HG02870 (cell line): ENCODE results near the gene TLR3.
"Not testable (repeated sequence)": the region's sequence is repeated elsewhere in the genome, so short reads cannot be mapped to it uniquely, and the experiment has no call there.

Experiments used
- ATAC-seq: cut with Tn5 transposase; IDR thresholded peaks from one replicate; pipeline ENCODE4 v1.9.1; 2021; ENCODE audit warnings: mild to moderate bottlenecking, moderate library complexity; ENCODE audit not compliant: unreplicated experiment

TLR3 gene

DNA sequence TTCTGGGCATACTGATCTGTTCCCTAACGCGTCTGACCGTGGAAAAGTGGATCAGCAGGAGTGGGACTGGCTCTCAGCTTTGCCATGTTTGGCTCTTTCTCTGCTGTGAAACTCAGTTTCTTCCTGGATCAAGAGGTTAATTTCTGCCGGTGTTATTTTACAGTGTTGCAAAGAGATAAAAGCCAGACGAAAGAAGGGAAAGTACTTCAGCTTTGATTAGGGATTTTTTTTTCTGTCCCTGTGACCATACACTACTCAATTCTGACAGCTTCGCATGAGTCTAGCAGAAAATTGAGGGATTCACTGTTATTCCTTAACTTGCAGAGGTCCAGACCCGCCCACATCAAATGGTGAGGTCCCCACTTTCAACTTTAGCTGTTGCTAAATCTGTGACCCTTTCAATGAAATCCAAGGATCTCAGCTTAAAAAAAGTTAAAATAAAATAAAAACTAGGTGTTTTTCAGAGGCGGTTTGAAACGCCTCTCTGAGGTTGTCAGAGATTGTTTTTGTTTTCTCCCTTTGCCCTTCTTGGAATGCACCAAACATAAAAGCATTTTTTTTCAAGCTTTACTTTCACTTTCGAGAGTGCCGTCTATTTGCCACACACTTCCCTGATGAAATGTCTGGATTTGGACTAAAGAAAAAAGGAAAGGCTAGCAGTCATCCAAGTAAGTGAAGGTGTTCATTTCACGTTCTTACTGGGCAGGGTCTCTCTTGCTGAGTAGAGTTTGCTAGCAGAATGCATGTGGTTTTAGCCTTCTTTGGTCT lies at the start of gene TLR3:
TSS of gene TLR3 (plus strand) at position 576 of the 768 bp plus-strand sequence. CDS start 7,464 bp downstream, outside the sequence.
- ATAC-seq = no peak

DNA sequence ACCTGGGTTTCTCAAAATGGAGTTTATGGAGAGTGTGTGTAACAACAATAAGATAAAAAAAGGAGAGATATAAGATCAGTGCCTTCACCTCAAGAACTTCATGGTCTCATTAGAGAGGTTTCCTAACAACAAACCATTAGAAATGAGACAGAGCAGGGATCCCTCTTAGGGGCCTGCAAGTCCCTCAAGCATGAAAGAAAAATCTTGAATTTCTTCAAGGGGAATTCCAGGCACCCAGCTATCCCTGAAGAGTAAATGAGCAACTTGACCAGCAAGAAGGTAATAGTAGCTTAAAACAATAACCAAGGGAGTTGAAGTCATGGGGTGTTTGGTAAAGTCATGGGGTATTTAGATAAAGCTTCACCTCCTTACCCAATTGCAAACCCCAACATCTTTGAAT lies 49.7 kb upstream of the TLR3 start:
- no peak for ATAC-seq

DNA sequence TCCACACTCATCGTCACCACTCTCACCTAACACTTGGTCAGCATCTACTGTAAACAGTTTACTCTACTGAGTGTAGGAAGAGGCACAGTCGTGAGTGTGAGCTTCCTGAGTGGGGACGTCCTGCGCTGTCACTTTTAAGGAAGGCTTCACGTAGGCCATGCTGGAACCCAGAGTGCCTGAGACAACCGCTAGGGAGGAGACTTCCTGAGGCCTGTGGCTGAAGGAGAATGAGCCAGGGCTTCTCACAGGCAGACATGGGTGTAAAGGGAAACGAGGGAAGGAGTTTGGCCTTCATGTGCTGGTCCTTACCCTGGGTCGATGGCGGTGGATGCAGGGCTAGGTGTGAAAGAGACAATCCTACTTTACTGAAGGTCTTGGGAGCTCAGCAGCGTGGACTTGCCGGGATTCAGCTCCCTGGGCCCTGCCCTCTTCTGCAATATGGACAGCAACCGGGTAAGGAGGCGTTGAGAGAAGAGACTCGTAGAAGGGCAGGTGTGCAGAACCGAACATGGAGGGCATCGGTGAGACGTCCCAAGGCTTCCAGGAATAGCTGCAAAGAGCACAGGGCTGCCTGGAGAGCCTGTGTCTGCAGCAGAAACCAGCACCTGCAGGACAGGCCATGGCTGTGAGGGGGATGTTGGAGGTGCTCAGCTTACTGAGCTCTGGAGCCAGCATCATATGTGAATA lies 48.7 kb upstream of the TLR3 start:
- ATAC-seq = no peak

DNA sequence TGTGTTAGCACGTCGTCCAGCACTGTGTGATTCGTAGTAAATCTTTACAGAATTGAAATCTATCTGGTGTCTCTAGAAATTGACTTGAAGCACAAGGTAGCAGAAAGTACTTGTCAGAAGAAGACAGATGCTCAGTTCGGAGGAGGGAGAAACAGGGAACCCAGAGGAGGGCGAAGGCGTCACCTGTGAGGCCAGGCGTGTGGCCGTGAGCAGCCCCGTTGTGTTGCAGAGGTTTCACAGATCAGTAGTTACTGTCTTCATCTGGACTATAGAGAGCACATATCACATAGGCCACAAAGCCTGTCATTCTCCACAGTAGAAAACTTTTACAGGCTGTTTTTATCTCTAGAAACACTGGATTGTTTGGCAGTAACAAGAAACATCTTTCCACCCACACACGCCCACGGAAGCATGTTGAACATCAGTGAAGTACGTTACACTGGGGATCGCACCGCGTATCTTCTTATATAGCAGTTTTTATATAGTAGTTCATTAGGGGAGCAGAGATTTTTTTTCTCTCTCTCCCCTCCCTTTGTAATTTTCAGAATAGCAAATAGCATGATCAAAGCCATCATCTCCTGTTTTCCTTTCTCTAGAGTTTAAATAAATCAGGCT lies 48.1 kb upstream of the TLR3 start:
- no peak for ATAC-seq

DNA sequence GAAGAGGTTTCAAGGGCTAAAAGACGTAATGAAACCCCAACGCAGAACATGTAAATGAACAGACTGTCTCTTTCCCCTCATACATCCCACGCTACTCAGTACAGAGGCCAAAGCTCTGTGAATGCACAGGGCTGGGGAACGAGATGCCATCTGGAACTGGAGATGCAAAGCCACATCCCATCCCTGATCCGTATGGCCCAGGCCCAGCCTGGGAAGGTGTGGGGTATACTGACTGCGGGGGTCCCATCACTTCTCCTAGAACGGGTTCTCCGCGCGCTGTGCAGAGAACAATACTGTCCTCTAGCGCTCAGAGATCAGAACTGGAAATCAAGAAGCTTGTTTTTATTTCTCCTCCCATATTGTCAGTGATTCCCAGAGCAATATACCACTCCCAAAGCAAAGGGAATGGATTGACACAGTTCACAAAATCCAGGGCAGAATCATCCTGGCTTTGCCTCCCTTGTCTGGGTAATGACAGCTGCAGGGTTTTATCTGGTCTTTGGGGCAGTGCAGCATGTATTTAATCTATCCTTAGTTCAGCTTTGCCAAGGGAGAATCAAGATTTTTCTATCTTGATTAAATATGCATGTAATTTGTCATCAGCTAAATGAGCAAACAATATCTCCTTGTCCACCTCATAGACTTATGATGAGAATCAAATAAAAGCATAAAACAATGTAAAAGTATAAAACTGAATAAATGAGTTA lies 47.3 kb upstream of the TLR3 start:
- ATAC-seq = no peak

DNA sequence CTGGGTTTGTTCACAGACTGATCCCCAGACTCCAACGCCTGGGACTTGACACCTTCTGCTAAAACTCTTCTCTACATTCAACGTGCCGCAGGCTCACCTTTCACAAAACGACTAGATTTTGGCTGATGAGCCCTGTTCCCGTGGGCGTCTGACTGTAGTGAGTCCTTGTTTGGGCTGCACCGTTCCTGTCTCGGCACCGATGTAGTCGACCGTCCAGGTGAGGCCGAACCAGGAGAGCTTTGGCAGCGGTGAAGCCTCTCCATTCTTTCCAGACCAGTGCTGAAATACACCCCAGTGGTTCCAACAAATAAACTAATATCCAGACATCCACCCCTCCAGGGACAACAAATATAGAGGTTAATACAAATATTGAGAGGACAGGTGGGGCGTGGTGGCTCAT lies 45.0 kb upstream of the TLR3 start:
- ATAC-seq = no peak

DNA sequence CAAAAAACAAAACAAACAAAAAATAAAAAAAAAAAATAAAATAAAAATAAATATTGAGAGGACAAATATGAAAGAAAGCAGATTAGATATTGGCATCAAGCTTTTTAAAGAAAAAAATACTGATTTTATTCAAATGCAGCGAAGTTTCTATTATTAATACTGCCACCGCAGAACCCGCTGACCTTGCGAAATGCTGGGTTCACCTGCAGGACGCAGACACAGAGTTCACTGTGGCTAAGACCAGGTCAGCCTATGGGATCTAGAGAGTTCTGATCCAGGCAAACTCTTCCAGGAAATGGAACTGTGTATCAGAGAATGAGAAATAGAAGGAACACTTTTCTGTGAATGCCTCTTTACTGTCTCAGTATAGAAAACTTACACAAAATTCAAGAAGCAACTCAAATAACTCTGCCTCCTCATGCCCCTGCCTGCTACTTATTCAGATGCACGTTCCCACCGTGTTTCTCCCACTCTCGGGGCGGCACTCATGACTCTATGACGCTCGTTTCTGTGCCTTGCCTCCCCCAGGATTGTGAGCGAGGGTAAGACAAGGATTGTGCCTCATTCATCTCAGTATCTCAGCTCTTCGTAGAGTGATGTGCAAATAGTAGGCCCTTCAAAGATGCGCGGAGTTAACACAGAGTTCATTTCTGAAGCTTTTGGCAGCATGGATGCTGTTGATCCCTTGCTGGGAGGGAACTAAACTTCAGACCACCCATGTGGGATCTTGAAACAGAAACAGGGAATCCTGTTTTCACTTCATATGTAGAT lies 44.1 kb upstream of the TLR3 start:
- no peak for ATAC-seq

DNA sequence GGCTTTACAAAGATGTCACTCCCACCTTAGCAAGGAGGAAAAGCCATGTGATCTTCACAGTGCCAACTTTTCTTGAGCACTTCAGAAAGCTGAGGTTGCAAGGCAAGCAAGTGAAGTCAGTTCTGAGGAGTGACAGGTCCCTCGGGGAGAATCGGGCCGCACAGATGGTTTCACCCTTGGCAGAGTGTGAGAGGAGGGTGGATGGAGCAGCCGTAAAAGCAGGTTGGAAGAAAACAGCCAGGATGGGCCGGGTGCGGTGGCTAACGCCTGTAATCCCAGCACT lies 43.6 kb upstream of the TLR3 start:
- ATAC-seq = no peak

DNA sequence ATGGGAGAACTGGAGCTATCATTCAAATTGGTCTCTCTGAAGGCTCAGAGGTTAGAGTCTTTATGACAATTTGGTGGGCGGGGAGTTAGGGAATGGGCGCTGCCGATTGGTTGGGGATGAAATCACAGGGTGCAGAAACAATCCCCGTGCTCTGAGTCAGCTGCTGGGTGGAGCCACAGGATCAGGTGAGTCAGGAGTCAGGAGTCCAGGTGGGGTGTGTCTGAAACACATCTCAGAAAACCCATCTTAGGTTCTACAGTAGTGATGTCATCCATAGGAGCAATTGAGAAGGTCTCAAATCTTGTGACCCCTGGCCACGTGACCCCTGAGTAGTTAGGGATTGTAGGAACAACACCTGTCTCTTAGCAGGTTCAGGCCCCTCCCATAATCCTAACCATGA lies 41.6 kb upstream of the TLR3 start:
- no peak for ATAC-seq

DNA sequence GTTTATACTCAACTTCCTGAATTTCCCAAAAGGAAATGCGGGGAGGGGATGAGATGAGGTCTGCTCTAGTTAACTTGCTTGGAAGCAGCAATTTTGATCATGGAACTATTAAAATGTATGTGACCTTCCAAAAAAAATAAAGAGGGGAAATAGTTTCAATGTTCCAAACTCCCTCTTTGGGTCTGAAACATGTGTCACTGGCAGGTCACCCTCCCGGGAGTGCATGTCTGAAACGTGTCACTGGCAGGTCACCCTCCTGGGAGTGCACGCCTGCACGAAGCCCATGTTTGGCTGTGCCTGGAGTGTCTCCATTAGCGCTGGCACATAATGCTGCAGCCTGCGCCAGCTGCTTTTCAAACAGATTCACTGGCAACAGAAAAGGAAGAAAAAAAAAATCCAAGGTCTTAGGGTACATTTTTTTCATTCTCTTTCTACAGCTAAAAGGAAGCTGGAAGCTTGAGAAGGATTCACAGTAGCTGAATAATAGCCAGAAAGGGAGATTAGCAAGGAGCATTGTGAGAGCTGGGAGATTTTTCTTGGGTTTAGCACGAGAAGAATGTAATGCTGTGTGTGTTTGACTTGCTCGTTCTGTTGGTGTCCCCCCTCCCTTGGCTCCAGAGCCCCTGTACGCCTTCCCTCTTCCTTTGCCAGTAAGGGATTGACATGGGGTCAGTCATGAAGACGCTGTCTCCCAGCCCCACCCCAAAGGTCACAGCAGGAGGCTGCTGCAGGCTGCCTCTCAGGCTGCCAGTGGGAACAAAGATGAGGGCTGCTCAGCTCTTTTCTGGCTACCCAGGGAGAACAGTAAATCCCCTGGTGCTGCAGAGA lies 39.2 kb upstream of the TLR3 start:
- no peak for ATAC-seq

DNA sequence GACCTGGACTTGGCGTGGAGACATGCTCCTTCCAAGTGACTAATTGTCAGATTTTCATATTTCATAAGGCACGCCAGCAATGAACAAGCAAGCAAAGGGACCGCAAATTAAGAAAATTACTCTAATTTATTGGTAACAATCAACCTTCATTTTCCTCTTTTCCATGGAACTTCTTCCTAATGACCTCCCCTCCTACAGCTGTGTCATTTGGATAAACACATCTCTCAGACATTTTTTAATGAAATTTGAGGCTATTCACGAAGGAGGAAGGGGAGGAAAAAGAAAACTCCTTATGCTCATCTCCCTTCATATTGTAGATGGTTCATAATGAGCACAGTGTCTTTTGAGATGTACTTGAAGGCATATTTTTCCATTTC lies 38.6 kb upstream of the TLR3 start:
- no peak for ATAC-seq

DNA sequence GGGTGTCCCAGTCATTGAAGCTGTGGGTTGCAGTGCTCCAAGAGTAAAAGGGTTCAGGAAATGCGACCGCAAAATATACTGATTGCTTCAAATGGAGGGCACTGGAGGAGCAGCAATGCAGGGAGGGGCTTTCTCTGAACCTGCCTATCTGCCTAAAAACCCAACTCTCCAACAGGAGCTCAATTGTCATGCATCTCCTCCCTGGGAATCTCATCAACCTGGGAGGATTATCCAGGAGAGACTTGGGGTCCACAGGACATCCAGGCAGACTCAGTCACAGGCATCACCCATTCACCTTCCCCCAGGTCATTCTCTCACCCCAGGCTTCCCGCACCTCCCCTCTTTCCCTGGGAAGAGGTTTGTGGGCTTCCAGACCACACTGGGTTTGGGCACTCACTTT lies 38.2 kb upstream of the TLR3 start:
- ATAC-seq = no peak

DNA sequence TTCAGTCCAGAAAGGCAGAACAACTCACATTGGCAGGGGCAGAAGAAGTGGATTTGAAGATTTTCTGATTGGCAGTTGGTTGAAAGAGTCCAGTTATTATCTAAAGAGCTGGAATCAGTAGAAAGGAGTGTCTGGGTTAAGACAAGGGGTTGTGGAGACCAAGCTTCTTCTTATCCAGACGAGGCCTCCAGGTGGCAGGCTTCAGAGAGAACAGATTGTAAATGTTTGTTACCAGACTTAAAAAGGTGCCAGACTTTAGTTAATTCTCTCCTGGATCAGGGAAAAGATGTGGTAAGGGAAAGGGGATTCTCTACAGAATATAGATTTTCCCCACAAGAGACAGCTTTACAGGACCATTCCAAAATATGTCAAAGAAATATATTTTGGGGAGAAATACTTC lies 36.7 kb upstream of the TLR3 start:
- no peak for ATAC-seq

DNA sequence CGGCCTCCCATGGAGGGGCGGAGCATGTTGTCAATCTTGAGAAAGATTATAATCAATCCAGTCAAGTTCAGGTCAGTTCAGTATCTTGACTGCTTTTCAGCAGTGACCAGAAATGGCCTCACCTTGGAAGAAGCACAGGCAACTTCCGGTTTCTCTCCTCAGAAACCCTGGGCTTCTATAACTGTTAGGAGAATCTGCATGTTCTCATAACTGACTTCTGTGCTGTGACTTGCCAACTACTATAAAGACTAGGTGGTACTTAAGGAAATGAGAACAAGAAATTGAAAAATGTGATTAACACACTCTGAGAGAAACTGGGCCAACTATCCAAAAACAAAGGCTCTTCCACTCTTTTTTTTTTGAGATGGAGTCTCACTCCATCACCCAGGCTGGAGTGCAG lies 35.9 kb upstream of the TLR3 start:
- ATAC-seq = no peak

DNA sequence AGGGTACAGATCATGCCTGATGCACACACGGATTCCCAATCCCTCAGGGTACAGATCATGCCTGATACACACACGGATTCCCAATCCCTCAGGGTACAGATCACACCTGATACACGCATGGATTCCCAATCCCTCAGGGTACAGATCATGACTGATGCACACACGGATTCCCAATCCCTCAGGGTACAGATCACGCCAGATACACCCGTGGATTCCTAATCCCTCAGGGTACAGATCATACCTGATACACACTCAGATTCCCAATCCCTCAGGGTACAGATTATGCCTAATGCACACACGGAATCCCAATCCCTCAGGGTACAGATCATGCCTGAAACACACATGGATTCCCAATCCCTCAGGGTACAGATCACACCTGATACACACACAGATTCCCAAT lies 34.3 kb upstream of the TLR3 start:
- ATAC-seq = not testable (repeated sequence)

DNA sequence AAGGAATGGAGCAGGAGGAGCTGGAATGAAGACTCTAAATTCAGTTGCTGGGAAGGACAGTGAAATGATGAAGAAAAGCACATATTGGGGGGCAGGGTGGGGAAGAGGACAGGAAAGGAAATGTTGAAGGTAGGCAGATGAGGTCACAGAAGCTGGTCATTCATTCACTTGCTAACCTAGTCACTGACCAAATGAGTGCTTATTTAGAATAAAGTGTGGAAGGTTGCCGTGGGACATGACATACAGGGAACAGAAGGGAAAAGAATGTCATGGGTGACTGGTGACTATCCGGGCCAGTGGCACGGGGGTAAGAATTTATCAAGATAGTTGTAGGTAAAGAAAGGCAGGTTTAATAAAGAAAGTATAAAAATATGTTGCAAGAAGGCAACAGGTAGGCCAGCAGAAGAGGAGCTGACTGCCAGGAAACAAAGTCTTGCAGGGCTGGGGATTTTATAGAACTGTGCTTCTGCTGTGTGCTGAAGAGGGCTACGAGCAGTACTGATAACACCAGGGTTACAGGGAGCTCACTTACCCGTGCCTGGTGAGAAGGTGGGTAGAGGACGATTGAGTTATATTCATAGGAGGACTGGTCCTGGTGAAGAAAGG lies 31.9 kb upstream of the TLR3 start:
- no peak for ATAC-seq

DNA sequence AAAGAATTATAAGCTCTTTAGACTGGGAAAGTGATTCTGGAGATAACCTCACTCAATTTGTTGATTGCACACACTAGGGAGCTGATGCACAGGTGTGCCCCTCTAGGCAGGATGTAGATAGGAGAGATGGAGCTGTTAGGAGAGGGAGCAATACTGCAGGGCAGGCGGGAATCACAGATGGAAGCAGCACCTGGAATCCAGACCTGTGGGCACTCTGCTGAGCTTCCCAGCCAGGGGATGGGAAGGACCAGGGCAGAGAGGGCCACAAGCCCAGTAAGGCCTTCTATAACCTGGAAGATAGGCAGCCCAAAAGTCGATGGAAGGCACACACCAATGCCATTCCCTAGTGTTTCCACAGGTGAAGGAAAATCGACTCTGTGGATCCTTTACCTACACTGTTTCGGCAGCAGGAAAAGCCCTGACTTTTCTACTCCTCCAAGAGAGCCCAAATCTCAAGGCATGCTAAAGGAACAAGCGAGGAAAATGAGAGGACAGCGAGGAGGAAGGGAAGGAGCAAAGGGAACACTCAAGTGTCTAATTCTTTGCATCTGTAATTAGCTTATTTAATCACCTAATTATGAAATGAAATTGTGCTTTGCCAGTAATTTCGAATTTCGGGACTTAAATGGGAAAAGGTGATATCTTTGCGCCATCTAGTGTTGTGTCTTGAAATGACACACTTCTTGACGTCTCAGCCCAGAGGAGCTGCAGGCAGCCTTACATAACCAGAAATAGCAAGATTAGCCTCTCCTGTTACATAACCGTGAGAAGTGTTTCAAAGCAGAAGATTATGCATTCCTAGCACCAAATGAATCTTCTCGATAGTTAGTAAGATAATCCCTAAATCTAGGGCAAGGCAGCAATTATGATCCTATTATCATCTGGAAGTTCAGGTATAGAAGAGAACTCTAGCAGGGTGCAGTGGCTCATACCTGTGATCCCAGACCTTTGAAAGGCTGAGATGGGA lies 31.0 kb upstream of the TLR3 start:
- ATAC-seq = no peak

DNA sequence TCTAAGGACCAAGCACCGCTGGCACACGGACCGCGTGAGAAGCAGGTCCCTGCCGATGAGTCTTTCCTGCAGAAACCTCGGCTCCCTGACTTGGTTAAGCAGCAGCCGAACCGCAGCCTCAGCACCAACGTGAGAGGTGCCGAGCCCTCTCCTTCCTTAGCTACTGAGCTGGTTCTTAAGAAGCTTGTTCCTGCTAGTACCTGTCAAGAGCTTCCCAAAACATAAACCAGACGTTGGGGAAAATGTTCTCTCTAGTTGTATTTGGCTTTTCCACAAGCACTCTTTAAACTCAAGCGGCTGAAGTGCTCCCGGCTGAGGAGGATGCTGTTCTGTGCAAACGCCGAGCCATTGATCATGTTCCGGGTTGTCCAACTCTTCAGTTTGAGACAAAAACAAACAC lies 29.3 kb upstream of the TLR3 start:
- ATAC-seq = no peak

DNA sequence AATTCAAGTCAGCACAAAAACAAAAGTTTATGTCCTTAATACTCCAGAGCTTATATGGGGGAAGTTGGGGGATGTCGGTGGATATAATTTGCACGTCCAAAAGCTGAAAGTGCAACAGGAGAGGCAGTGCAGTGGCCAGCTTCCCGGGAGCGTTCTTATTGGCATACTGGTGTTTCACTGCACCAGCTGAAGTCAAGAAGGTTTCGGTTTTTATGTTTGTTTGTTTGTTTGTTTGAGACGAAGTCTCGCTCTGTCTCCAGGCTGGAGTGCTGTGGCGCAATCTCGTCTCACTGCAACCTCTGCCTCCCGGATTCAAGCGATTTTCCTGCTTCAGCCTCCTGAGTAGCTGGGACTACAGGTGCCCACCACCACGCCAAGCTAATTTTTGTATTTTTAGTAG lies 28.6 kb upstream of the TLR3 start:
- ATAC-seq = no peak
